Aorta (tissue), 5 donors: ENCODE results near the gene KLHDC3. TPM values are rescaled to one million over a fixed set of nuclear protein-coding genes. Genes with fewer than 3 reads are reported as not detected.

Experiments
- ATAC-seq: fragments of 200-7000 bp; cut with Tn5 transposase; one replicate; pipeline ENCODE4 v1.9.1; 2022; ENCODE audit warnings: moderate library complexity; ENCODE audit not compliant: low FRiP score
- DNase-seq, 2 donors: peaks; one replicate each; pipeline ENCODE4 v3.0.0-alpha.2; 2020
- H3K27ac ChIP-seq, 2 donors: one replicate each; pipeline ENCODE4 v1.5.1; 2013; ENCODE audit warnings: low read length in 2 of 2, mild to moderate bottlenecking in 2 of 2, moderate library complexity in 2 of 2, control low read depth in 1 of 2, inconsistent platforms in 1 of 2, low read depth in 1 of 2
- H3K27me3 ChIP-seq, 2 donors: one replicate each; pipeline ENCODE4 v1.6.1; 2013; ENCODE audit warnings: control low read depth in 1 of 2, low read length in 1 of 2, mild to moderate bottlenecking in 1 of 2, moderate library complexity in 1 of 2; ENCODE audit not compliant: insufficient read depth in 2 of 2, control insufficient read depth in 1 of 2
- H3K36me3 ChIP-seq, 2 donors: one replicate each; pipeline ENCODE4 v1.6.1; 2013; ENCODE audit warnings: control low read depth in 1 of 2, low read length in 1 of 2, mild to moderate bottlenecking in 1 of 2; ENCODE audit not compliant: insufficient read depth in 2 of 2, control insufficient read depth in 1 of 2
- H3K4me1 ChIP-seq, 2 donors: one replicate each; pipeline ENCODE4 v1.6.1; 2013; ENCODE audit warnings: low read length in 2 of 2, control low read depth in 1 of 2, mild to moderate bottlenecking in 1 of 2, moderate library complexity in 1 of 2; ENCODE audit not compliant: insufficient read depth in 2 of 2, control insufficient read depth in 1 of 2
- H3K4me3 ChIP-seq, 2 donors: one replicate each; pipeline ENCODE4 v1.5.1; 2013; ENCODE audit warnings: low read length in 2 of 2, control low read depth in 1 of 2, mild to moderate bottlenecking in 1 of 2
- H3K9me3 ChIP-seq: one replicate; pipeline ENCODE4 v1.6.1; 2013; ENCODE audit warnings: mild to moderate bottlenecking, low read length; ENCODE audit not compliant: control insufficient read depth
- WGBS, 2 donors: extraction: QIAGEN DNeasy Blood & Tissue Kit; methylation state at CpG; one replicate each; pipeline ENCODE4 v1.1.7; 2013; 5-methylcytosine and 5-hydroxymethylcytosine counted together
- intact Hi-C, 2 donors: fragments of 100-400 bp; cut with DNase I; formaldehyde crosslinking; loops; one replicate each; pipeline versions ENCODE4 v1.14.2 to v1.15.0; 2022
- polyA plus RNA-seq, 2 donors: library from polyadenylated mRNA; stranded (reverse); fragments of 200-250 nt; gene quantifications; one replicate each; pipeline ENCODE4 v1.2.3, GENCODE V29; 2013
- total RNA-seq, 2 donors: library from RNA; stranded (reverse); fragmentation: NEBNext Ultra II Directional; extraction: Animal tissue kit (Norgen Biotek cat#: 25700); gene quantifications; one replicate each; pipeline ENCODE4 v1.2.1, GENCODE V29; 2021
- donor health status: healthy with polysubstance abuse.
- donor health status: Bipolar disorder and iron deficiency.
- donor health status: DM: no; HTN: no; CAD: no.
- donor health status: DM: no; HTN: no; CAD: no.
- donor health status: DM: yes; HTN: yes; CAD: no.

KLHDC3 gene
- total and polyA plus RNA-seq, 4 donors = 55.7 to 95.9 (median 68.2) TPM

- Histone ChIP-seq H3K36me3 (peaks cover 0 to 1% of the 10 kb centered on the region in 2 donors), H3K4me1 (no peaks in the 10 kb centered on the region), H3K27ac (peak overlapping the region in 1 of 2 donors; percentile 25), H3K4me3 (no peak overlapping the region), H3K27me3 (no peaks in the 10 kb centered on the region), H3K9me3 (no peaks in the 10 kb centered on the region)
- ATAC-seq (no peak), DNase-seq (no peak)
- 29 to 37% methylated on average over 7 of the region's 7 CpGs for WGBS, 2 donors
- intact Hi-C loops = no loop called here
Observed at GRCh38 chr6:43016176-43016942, 2.3 kb downstream of the KLHDC3 start.

DNA sequence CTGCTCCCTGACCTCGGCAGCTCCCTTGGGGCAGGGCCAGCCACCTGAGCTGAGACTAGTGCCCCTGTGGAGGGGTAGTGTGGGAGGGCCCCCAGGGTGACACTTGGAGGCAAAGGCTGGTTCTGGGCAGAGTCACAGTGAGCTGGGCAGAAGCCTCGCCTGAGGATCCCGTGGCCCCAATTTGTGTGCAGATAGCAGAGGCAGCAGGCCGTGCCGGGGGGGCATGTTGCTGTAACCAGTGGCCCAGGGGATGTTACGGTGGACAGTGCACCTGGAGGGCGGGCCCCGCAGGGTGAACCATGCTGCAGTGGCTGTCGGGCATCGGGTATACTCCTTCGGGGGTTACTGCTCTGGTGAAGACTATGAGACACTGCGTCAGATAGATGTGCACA is 2.9 kb downstream of the KLHDC3 start:
- intact Hi-C loops = no loop called here
- no peaks in the 10 kb centered on the region for H3K4me1 ChIP-seq
- no peaks in the 10 kb centered on the region for H3K9me3 ChIP-seq
- no peak overlapping the region for H3K4me3 ChIP-seq
- H3K27me3 ChIP-seq = no peaks in the 10 kb centered on the region
- no peak for DNase-seq
- ATAC-seq = no peak
- 73 to 76% methylated on average over 12 of the region's 12 CpGs for WGBS, 2 donors
- H3K36me3 ChIP-seq = no peaks in the 10 kb centered on the region
- H3K27ac ChIP-seq = peak overlapping the region in 1 of 2 donors; percentile 25

DNA sequence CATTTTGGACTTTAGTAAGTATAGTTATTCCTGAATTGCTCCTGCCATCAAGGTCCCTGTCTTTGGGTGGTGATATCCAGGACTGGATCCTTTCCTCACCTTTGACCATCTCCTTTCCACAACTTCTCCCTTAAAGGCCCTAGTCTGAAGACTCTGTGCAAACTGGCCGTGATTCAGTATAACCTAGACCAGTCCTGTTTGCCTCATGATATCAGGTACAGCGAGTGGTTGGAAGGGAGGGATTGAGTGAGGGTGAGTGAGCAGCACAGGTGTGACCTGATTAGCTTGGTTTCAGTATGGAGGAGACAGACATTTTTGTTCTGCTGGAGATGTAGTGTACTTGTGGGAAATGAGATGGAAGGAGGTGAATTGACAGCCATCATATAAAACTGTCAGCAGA is 5.1 kb downstream of the KLHDC3 start:
- Histone ChIP-seq H3K9me3 (no peaks in the 10 kb centered on the region), H3K27me3 (no peaks in the 10 kb centered on the region), H3K4me3 (no peak overlapping the region), H3K27ac (no peak overlapping the region), H3K4me1 (no peaks in the 10 kb centered on the region), H3K36me3 (no peaks in the 10 kb centered on the region)
- DNase-seq = no peak
- intact Hi-C loops = no loop called here
- WGBS, 2 donors = 83 to 89% methylated on average over 2 of the region's 2 CpGs
- no peak for ATAC-seq

- Histone ChIP-seq H3K4me3 (no peak overlapping the region), H3K4me1 (no peaks in the 10 kb centered on the region), H3K9me3 (no peaks in the 10 kb centered on the region), H3K36me3 (no peaks in the 10 kb centered on the region), H3K27ac (peak overlapping the region in 1 of 2 donors; percentile 66), H3K27me3 (no peaks in the 10 kb centered on the region)
- ATAC-seq (no peak), DNase-seq (no peak)
- intact Hi-C loops = no loop called here
- WGBS, 2 donors = 91 to 94% methylated on average over 3 of the region's 3 CpGs
Observed at GRCh38 chr6:43020052-43020705, 6.1 kb downstream of the KLHDC3 start.

- peak; percentile 4 for ATAC-seq
- intact Hi-C loops = no loop called here
Observed at GRCh38 chr6:43020847-43021246, 6.8 kb downstream of the KLHDC3 start.

GRCh38 chr6:43021270-43022047 is 7.4 kb downstream of the KLHDC3 start, which contains the start of gene RRP36:
Gene RRP36 (plus strand): TSS chr6:43021623. CDS start chr6:43021655, 32 bp downstream.
- peak; percentile 91 for ATAC-seq
- Histone ChIP-seq H3K9me3 (no peaks in the 10 kb centered on the region), H3K36me3 (no peaks in the 10 kb centered on the region), H3K27me3 (no peaks in the 10 kb centered on the region), H3K4me1 (no peaks in the 10 kb centered on the region), H3K4me3 (peak within 1 kb of the TSS; percentile 71 to 91), H3K27ac (peak within 1 kb of the TSS; percentile 70 to 78)
- 1% methylated on average over 56 of the region's 56 CpGs for WGBS, 2 donors
- peak; percentile 88 to 96 for DNase-seq
- intact Hi-C loops = no loop called here

More at GRCh38 chr6:43020847-43021246, 6.8 kb downstream of the KLHDC3 start:
- DNase-seq = no peak
- H3K27ac ChIP-seq = peak overlapping the region in 1 of 2 donors; percentile 66
- no peaks in the 10 kb centered on the region for H3K36me3 ChIP-seq
- H3K9me3 ChIP-seq = no peaks in the 10 kb centered on the region
- 40 to 50% methylated on average over 5 of the region's 5 CpGs for WGBS, 2 donors
- H3K27me3 ChIP-seq = no peaks in the 10 kb centered on the region
- H3K4me3 ChIP-seq = no peak overlapping the region
- H3K4me1 ChIP-seq = no peaks in the 10 kb centered on the region

GRCh38 chr6:43024436-43024835 is 10.4 kb downstream of the KLHDC3 start:
- Histone ChIP-seq H3K36me3 (peaks cover 9 to 10% of the 10 kb centered on the region in 2 donors), H3K27me3 (no peaks in the 10 kb centered on the region), H3K4me1 (no peaks in the 10 kb centered on the region), H3K27ac (no peak overlapping the region), H3K9me3 (no peaks in the 10 kb centered on the region), H3K4me3 (no peak overlapping the region)
- 90 to 93% methylated on average over 2 of the region's 2 CpGs for WGBS, 2 donors
- intact Hi-C loops = no loop called here
- ATAC-seq (no peak), DNase-seq (no peak)

DNA sequence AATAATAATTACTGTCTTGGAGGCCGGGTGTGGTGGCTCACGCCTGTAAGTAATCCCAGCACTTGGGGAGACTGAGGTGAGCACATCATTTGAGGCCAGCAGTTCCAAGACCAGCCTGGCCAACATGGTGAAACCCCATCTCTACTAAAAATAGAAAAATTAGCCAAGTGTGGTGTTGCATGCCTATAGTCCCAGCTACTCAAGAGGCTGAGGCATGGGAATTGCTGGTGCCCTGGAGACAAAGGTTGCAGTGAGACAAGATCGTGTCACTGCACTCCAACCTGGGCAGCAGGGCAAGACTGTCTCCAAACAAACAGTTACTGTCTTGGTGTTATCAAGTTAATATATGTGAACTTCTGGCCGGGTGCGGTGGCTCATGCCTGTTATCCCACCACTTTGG is 12.3 kb downstream of the KLHDC3 start:
- Histone ChIP-seq H3K27ac (no peak overlapping the region), H3K9me3 (no peaks in the 10 kb centered on the region), H3K27me3 (no peaks in the 10 kb centered on the region), H3K36me3 (peaks cover 11 to 13% of the 10 kb centered on the region in 2 donors), H3K4me1 (no peaks in the 10 kb centered on the region), H3K4me3 (no peak overlapping the region)
- DNase-seq (no peak), ATAC-seq (no peak)
- intact Hi-C loops = no loop called here
- WGBS, 2 donors = 92% methylated on average over 5 of the region's 5 CpGs
